Activated CD8-positive, alpha-beta memory T cell treated with anti-CD3 and anti-CD28 coated beads, Interleukin-2, amount 50 U/mL, for 1 hour (primary cell): Measurements from ENCODE around the gene UQCC5.

Source experiments
- DNase-seq: peaks from one replicate; pipeline ENCODE4 v3.0.0-alpha.2; 2020; ENCODE audit errors: extremely low read depth

Gene UQCC5, protein sequence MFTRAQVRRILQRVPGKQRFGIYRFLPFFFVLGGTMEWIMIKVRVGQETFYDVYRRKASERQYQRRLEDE

DNA sequence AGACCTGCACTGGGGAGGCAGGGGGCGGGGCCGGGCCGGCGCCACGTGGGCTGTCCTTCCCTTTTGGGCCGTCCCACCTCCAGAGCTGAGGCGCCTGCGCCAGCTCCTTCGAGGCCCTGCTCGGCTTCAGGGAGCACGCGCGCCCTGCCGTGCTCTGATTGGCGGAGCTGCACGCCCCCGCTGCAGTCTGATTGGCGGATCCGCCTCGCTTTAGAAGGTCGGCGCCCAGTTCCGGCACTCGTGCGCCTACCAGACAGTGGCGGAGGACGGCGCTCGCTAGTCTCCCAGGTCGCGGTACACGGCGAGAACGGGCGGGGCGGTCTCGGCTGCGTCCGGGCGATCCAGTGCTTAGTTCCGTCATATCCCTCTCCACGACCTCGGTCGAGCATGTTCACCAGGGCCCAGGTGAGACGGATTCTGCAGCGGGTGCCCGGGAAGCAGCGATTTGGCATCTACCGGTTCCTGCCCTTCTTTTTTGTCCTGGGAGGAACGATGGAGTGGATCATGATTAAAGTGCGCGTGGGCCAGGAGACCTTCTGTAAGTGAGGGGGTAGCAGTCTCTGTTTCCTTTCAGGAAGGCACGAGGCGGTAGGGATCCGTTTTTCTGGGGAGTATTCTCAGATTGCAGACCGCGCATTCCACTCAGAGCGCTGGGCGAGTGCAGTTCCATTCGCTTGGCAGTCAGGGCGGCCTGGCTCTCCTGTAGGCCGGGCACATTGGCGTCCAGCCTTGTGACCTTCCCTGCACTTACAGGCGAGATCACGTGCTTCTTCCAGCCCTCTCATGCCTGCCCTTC lies at the start of gene UQCC5:
TSS of gene UQCC5 (plus strand) at position 237 of the 796 bp plus-strand sequence. CDS start at position 388, 151 bp downstream.
- DNase-seq: peak; percentile 88

DNA sequence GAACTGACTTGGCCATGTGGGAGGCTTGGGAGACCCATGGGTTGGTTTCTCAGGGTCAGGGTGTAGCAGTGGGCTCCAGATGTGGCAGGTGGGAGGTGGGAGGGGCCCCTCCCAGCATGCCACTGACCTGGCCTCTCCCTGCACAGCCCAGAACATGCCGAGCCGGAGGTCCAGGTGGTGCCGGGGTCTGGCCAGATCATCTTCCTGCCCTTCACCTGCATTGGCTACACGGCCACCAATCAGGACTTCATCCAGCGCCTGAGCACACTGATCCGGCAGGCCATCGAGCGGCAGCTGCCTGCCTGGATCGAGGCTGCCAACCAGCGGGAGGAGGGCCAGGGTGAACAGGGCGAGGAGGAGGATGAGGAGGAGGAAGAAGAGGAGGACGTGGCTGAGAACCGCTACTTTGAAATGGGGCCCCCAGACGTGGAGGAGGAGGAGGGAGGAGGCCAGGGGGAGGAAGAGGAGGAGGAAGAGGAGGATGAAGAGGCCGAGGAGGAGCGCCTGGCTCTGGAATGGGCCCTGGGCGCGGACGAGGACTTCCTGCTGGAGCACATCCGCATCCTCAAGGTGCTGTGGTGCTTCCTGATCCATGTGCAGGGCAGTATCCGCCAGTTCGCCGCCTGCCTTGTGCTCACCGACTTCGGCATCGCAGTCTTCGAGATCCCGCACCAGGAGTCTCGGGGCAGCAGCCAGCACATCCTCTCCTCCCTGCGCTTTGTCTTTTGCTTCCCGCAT lies 49.2 kb upstream of the UQCC5 start:
- DNase-seq: no peak

DNA sequence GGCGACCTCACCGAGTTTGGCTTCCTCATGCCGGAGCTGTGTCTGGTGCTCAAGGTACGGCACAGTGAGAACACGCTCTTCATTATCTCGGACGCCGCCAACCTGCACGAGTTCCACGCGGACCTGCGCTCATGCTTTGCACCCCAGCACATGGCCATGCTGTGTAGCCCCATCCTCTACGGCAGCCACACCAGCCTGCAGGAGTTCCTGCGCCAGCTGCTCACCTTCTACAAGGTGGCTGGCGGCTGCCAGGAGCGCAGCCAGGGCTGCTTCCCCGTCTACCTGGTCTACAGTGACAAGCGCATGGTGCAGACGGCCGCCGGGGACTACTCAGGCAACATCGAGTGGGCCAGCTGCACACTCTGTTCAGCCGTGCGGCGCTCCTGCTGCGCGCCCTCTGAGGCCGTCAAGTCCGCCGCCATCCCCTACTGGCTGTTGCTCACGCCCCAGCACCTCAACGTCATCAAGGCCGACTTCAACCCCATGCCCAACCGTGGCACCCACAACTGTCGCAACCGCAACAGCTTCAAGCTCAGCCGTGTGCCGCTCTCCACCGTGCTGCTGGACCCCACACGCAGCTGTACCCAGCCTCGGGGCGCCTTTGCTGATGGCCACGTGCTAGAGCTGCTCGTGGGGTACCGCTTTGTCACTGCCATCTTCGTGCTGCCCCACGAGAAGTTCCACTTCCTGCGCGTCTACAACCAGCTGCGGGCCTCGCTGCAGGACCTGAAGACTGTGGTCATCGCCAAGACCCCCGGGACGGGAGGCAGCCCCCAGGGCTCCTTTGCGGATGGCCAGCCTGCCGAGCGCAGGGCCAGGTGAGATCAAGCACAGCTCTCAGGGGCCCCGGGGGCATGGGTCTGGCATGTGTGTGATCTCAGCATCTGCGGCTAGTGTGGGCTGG lies 48.4 kb upstream of the UQCC5 start:
- DNase-seq: no peak

DNA sequence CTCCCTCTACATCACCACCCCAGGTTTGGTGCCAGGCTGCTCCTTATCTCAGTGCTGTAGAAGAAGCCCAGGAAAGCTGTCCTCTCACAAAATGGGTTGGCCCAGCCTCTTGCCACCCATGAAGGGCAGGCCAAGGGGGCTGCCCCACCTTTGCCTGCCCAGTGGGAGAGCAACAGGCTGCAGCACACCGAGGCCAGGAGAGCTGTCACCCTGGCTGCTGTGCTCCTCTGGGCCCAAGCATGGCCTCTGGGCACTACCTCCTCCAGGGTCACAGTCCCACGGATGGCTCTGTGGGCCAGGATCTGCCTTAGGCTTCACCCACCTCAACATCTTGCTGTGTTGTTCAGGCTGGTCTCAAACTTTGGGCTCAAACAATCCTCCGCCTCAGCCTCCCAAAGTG lies 47.7 kb upstream of the UQCC5 start:
- DNase-seq: no peak

DNA sequence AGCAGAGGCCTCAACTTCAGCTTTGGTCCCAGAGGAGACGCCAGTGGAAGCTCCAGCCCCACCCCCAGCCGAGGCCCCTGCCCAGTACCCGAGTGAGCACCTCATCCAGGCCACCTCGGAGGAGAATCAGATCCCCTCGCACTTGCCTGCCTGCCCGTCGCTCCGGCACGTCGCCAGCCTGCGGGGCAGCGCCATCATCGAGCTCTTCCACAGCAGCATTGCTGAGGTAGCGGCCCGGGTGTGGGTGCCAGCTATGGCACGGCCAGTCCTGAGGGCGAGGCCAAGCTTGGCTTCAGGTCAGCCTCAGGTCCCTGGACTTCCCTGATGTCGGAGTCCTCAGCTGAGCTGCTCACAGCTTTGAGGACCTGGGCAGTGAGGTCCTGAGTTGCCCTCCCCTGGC lies 47.0 kb upstream of the UQCC5 start:
- no peak for DNase-seq

DNA sequence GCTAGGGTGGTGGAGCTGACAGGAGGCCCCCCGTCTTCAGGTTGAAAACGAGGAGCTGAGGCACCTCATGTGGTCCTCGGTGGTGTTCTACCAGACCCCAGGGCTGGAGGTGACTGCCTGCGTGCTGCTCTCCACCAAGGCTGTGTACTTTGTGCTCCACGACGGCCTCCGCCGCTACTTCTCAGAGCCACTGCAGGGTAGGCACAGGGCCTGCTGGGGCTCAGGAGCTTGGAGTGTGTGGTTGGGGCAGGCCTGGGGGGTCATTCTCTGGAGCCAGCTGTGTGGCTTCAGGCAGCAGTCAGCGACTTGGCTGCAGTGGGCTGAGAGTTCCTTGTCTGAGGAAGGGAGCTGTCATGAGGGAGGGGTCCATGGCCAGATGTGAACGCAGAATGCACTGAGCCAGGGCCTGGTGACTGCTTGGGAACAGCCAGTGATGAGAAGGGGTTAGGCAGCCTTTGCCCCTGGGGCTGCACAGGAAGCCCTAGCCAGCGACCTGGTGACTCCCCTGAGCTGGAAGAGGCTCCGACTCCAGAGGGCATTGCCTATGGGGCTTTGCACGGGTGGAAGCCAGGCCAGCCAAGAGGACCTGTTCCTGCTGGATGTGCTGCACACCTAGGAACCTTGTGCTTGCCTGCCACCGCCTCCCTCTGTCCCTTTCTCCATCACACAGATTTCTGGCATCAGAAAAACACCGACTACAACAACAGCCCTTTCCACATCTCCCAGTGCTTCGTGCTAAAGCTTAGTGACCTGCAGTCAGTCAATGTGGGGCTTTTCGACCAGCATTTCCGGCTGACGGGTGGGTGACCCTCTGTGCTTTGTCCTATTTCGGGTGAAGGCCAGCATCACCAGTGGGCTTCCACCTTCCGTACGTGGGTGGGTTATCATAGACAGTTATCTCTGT lies 46.1 kb upstream of the UQCC5 start:
- no peak for DNase-seq

DNA sequence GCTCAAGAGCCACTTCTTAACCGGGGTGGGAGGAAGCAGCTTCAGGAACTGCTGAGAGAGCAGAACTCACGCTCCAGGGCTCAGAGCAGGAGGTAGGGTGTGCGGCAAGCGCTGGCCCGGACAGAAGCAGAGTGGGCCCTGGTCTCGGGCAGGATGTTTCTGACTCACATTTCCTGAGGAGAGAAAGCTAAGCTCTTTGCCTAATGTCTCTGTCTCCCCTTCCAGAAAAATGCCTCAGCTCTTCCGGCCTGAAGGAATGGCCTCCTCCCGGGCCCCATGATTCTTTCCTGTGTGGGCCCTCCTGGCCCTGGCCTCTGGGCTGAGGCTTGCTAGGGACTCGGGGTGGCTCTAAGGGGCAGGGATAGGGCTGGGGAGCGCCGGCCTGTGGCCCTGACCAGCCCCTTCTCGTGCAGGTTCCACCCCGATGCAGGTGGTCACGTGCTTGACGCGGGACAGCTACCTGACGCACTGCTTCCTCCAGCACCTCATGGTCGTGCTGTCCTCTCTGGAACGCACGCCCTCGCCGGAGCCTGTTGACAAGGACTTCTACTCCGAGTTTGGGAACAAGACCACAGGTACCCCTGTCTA lies 45.4 kb upstream of the UQCC5 start:
- no peak for DNase-seq

DNA sequence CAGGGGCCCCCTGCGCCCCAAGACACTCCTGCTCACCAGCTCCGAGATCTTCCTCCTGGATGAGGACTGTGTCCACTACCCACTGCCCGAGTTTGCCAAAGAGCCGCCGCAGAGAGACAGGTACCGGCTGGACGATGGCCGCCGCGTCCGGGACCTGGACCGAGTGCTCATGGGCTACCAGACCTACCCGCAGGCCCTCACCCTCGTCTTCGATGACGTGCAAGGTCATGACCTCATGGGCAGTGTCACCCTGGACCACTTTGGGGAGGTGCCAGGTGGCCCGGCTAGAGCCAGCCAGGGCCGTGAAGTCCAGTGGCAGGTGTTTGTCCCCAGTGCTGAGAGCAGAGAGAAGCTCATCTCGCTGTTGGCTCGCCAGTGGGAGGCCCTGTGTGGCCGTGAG lies 44.3 kb upstream of the UQCC5 start:
- no peak for DNase-seq

DNA sequence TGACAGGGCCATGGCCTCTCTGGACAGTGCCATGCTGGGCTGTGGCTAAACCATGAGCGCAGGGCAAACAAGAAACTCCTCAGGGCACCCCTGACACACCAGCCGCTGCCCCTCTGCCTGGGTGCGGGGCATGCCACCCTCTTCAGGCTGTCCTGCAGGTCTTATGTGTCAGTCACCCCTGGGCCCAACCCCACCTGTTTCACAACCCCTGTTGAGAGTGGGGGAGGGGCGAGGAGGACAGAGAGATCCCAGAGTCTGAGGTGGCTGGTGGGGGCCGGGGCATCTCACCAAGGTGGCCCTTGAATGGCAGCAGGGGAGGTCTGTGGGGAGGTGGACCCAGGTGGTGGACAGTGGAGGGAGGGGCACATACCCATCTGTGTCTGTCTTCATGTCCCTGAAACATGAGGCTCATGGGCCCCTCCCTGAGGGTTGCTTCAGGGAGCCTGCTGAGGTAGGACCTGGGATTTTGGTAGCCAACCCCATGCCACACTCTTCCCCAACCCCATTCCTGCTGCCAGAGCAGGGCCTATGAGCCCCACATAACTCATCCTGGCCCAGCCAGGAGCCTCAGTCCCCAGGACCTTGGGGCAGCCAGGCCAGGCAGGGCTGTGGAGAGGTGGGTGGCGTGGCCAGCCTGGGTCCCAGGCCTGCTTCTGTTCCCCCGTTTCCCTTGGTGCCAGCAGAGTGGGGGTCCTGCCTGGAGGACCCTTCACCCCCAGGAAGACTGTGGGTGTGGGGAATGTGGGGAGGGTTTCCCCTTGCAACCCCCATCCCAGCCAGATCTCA lies 43.0 kb upstream of the UQCC5 start:
- DNase-seq: no peak

DNA sequence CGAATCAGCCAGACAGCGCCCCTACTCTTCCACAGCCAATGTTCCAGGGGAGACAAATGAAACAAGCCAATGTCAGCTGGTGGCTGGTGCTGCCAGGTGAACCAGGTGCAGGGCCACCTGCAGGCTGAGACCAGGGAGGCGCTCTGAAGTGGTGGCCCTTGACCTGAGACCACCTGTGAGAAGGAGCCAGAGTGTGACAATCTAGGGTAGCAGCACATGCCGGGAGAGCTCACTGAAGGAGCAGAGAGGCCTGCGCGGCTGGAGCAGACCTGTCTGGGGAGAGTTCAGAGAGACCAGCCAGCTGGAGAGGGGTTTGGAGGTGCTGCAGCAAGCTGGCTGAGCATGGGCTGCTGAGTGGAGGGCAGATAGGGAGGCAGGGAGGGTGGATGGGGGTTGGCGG lies 42.0 kb upstream of the UQCC5 start:
- no peak for DNase-seq

DNA sequence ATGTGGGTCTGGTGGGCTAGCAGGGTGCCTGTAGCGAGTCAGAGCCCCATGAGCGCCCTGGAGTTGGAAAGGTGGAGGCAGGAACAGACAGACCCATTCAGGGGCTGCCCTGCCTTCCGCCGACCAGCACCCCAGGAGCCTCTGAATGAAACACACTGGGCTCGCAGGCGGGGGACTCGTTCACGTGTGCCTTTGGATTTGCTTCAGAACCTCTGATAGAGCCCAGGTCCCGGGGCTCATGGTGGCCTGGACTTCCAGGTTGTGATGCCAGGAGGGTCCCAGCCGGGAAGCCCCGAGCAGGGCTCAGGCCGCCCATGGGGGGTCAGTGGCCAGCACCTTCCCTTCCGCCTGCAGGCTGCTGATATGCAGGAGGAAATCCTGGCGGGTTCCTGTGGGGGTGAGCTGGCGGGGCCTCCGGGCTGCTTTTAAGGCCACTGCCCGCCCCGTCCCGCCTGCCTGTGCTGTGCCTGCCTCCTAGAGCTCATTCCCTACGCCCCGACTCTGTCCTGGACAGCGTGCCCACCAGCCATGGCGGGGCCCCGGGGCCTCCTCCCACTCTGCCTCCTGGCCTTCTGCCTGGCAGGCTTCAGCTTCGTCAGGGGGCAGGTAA lies 41.4 kb upstream of the UQCC5 start, which contains the start of gene STAB1:
TSS of gene STAB1 (plus strand) at position 453 of the 610 bp plus-strand sequence. CDS start at position 529, 76 bp downstream.
- no peak for DNase-seq

DNA sequence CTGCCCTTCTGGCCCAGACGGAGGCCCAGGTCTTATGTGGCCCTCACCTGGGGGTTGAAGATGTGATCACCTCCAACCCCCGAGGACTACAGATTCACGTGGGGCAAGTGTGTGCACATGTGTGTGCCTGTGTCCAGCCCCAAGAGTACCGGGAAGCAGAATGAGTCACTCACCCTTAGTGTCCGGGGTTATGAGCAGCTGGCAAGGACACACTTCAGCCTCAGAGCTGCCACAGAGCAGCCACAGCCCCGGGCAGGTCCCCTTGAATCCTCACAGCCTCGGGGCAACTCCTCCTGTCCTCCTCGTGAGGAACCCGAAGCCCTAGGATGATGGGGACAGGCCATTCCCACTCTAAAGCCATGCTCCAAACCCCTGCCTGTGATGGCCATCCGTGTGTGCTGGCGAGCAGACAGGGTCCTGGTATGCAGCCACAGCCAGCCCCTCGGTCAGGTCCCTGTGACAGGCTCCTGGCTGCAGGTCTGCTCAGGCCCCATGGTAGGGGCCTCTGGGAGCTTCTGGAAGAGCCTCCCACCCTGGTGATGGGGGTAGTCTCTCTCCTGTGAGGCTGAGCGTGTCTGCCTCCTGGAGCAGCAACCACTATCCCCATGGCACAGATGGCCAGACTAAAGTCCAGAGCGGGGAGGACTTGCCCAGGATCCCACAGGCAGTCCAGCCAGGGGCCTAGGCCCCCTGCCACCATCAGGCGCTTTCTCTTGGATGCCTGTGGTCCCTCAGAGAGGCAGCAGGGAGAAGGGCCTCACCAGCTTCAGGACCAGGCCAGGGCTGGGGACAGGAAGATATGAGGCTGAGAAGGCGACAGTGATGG lies 40.4 kb upstream of the UQCC5 start:
- DNase-seq: no peak

DNA sequence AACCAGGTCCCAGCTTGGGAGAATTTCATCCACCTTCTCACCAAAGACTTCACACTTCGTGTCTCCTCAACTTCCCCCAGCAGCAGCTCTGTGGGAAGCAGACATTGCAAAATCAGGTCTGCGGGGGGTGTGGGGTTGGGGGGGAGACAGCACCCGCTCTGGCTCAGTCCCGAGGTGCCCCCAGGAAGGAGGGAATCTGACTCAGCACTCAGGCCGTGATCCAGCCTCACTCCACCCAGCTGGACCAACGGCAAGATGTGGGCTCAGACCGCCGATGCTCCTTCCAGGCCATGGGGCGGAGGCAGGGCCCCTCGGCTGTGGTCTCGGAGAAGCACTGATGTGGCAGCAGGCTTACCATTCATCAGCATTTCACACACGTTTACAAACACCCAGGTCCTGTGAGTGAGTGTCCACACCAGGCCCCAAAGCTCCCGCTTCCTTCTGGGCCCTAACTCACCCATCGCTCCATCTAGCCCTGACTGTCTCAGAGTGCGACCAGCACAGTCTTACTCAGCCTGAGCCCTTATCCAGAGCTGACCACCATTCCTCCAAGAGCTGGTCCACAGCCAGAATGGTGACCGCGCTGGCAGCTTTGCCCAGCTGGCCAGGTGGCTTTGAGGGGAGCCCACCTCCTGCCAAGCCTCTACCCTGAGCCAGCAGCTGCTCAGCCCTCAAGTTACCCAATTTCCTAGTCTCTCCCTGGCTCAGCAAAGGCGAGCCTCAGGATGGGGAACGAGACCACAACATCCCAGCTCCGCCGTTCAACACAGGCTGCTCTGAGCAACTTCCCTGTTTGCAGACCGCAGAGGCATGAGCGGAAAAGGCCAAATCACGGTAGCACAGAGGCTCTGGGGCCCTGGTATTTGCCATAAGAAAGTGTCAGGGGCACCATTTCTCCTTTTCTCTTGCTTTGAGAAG lies 38.0 kb upstream of the UQCC5 start:
- no peak for DNase-seq

DNA sequence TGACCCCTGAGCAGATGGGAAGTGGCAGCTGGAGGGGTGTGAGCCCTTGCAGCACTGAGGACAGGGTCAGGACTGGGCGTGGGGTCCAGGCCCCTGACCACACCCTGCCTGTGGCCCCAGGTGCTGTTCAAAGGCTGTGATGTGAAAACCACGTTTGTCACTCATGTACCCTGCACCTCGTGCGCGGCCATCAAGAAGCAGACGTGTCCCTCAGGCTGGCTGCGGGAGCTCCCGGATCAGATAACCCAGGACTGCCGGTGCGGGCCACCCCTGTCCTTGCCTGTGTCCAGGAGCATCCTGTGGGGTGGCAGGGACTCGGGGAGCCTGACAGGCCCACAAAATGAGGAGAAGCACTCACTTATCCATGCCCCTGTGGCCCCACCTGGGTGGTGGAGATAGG lies 35.4 kb upstream of the UQCC5 start:
- DNase-seq: no peak

DNA sequence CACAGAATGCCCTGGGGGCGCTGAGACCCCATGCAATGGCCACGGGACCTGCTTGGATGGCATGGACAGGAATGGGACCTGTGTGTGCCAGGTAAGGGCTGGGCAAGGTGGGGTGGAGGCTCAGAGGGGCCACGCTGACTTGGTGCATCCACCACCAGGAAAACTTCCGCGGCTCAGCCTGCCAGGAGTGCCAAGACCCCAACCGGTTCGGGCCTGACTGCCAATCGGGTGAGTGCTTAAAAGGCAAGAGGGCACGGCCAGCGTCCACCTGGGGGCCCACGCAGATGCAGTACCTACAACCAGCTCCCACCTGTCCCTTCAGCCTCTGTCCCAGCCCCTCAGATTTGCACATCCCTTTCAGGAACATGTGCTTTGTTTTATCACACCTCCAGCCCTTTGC lies 34.4 kb upstream of the UQCC5 start:
- no peak for DNase-seq

DNA sequence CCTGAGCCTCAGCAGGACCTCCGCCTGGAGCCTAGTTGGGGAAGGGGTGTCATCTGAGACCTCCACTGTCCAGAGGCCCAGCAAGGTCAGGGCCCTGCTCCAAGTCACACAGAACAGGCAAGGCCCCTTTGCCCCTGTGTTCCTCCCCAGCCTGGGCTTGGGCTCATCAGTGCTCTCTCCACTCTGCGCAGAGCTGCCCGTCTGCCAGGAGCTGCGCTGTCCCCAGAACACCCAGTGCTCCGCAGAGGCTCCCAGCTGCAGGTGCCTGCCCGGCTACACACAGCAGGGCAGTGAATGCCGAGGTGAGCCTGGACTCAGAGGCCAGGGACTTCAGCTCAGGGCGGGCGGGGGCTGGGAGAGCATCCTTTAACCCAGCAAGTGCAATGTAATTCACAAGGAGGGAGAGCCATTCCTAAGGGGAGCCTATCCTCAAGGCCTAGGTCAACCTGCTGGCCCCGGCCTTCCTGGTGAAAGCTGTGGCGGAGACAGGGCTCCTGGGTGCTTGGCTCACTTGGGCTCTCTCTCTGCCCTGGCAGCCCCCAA lies 33.5 kb upstream of the UQCC5 start:
- no peak for DNase-seq
